Measurements from ENCODE around the gene RPUSD3.

- TF ChIP-seq CTCF (IDR thresholded peaks at IDR 0.05) (no peak), POLR2A (IDR thresholded peaks at IDR 0.05) (no peak)
Observed at GRCh38 chr3:9838856-9839255, 5.0 kb downstream of the RPUSD3 start.

Measured in thyroid gland (tissue), 4 donors.